Stomach (tissue), 4 donors: ENCODE measurements around the gene COL23A1.

ENCODE experiments used
- CTCF ChIP-seq, 7 experiments: fragments of 450-650 bp in 4 of 7; fragments of 200-600 bp in 3 of 7; sonication (generic) in 3 of 7; IDR thresholded peaks; one replicate each; pipeline ENCODE4 v1.5.1; 2016 to 2019; ENCODE audit warnings: antibody characterized with exemption in 7 of 7, control low read depth in 2 of 7, mild to moderate bottlenecking in 1 of 7
- EP300 ChIP-seq: sonication (generic); formaldehyde crosslinking; IDR thresholded peaks from one replicate; pipeline ENCODE4 v1.6.1; 2017; ENCODE audit warnings: antibody characterized with exemption
- POLR2AphosphoS5 ChIP-seq, 3 donors: sonication (generic); formaldehyde crosslinking; IDR thresholded peaks; one replicate each; pipeline ENCODE4 v1.6.1; 2016; ENCODE audit warnings: antibody characterized with exemption in 3 of 3

GRCh38 chr5:178366998-178367735 lies 223.0 kb downstream of the COL23A1 start:
- TF ChIP-seq EP300, result no peak
- no peak for TF ChIP-seq CTCF (IDR thresholded peaks at IDR 0.05)
- no peak for TF ChIP-seq POLR2AphosphoS5 (IDR thresholded peaks at IDR 0.05)
